ENCODE data around the gene KRT78.
A peak's percentile ranks its signal among the peaks of the same experiment; 100 is the strongest.

Gene KRT78

DNA sequence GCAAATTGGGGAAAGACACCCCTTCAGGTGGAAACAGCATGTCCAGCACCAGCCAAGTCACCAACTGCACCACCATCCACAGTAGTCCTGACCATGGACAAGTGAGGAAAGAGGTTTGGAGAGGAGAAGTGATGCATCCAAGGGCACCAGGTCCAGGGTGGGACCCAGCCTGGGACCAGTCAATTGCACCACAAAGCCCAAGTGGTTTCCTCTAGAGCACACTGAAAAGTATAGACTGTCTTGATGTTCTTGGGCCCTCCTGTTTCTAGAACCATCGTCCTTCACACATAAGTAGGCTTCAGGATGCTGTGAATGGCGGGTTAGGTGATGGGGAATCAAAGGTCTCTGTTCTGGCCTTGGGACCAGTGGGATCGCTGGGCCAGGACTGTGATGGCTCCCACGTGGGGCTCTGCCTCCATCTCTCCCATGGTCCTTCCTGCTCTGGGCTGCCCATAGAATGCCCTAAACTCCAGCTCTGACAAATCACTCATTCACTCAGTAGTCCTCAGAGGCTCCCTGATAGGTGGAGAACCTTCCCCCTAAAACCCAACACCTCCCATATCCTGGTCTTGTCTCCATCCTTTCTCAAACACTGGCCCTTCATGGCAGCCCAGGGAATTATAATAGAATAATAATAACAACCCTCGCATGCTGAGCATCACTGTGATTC lies 23.9 kb downstream of the KRT78 start:
- DNase-seq (ENCODE audit: low read depth) = no peak

DNA sequence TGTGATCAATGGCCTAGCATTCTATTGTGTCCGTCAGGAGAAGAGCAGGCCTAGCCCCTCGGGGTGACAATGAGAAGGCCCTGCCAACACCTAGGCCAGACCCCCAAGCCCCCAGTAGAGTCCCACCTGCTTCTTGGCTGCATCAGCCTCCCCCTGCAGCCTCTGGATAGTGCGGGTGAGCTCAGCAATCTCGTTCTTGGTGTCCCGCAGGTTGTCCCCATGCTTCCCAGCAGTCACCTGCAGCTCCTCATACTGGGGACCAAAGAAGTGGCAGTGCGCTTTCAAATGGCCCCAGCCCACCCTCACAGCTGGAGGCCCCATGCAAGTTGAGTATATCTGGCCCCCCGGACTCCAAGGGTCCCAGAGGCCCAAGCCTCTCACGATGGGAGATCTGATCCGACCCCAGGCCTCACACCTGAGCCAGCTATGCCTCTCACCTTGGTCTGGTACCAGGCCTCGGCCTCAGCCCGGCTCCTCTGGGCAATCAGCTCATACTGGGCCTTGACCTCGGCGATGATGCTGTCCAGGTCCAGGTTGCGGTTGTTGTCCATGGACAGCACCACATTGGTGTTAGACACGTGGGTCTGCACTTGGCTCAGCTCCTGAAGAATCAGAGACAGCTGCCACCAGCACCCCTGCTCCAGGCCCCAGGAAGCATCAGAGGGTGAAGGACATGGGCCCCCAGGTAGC lies 24.9 kb downstream of the KRT78 start:
- DNase-seq (ENCODE audit: low read depth) = no peak

DNA sequence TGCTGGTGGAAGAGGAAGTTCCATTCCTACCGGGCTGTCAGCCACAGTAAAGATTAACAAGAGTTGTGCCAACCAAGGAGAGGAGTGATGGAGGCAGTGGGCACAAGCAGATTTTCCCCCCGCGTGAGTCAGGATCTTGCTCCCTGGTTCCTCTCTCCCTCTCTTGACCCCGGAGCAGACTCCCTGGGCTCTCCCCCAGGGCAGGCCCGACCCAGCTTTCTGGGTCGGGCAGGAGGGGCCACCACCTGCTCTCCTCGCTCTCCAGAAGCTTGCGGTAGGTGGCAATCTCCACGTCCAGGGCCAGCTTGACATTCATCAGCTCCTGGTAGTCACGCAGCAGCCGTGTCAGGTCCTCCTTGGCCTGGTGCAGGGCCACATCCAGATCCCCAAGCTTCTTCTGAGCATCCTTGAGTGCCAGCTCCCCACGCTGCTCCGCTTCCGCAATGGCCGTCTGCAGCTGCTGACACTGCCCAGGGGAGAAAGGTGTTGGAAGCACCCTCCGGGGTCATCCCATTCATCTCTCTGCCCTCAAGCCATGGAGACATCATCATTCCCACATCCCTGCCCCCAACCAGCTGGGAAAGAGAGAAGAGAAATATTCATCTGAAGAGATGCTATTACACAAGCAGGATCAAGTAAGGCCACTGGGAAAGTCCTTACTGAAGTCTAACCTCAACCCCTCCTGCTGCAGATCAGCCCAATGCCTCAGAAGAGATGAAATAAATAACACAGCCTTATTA lies 25.9 kb downstream of the KRT78 start:
- DNase-seq (ENCODE audit: low read depth) = no peak

DNA sequence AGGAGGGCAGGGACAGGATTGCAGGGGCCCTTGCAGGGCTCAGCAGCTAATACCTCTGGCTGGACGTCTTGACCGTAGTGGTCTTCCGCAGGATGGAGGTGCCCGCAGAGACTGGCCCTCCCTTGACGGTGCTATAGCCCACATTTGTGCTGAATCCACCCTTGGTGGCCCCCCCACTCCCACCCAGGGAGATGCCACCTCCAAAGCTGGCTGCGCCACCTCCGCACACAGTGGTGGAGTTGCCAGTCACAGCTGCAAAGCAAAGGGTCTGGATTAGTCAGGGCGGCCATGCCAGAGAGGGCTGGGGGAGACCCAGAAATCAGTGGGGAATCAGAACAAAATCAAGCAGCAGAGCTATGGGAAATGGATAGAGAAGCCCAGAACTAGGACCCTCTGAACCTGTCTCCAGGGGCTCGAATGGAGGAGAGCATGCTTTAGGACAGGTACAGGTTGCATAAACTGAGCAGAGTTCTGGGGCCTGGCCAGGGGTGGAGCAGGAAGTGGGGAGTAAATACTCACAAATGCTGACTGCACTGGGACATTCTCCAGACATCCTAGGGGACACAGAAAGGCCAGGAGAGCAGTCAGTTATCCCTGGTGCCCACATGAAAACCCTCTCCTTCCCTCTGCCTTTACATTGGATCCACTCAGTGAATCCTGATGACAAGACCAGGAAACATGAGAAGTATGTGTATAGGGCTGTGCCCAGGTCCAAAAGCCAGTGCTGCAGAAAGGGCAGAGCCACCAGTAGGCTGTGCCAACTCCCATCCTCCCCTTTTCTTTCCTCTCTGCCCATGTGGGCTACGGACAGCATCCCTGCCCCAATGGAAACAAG lies 26.8 kb downstream of the KRT78 start:
- peak; percentile 10 for DNase-seq (ENCODE audit: low read depth)

DNA sequence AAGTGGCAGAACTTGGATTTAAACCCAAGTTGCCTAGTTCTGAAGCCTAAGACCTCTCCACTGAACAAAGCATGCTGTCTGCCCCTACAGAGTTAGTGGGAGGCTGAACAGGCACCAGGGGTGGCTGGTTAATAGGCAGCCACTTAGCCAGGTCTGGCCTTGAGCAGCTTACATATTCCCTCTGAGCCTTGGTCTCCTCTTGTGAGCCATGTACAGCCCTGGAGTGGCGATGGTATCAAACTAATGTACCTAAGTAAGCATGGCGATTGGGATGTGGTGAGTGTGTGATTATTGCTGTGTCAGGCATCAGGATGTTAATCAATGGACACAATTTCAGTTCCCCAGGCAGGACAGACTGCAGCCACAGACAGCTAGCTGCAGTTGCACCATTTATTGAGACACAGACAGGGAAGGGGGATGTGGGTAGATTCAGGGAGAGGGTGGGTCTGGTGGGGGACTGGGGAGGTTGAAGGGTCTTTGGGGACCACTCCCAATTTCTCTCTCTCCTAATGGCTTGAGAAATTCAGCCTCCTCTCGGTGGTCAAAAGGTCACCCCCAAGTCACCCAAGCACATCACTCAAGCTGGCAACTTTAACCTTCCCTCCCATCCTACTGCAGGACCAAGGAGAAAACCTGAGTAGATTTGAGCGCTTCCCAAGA lies 27.6 kb downstream of the KRT78 start:
- no peak for DNase-seq (ENCODE audit: low read depth)

DNA sequence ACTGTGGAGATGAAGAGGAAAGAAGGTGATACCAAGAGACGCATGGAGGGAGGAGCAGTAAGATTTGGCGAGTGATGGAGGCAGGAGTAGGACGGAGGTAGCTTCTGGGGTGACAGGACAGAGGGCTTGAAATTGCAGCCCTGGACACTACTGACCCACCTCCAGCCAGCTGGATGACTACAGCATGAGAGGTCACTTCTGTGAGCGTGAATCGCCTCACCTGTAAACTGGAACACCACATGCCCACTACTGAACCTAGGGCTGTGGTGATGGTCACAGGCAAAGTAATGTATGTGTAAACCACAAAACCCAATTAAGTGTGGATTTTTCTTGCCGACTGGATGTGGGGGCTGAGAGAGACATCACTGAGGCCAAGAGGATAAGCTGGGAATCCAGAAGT lies 28.3 kb downstream of the KRT78 start:
- DNase-seq (ENCODE audit: low read depth) = no peak

DNA sequence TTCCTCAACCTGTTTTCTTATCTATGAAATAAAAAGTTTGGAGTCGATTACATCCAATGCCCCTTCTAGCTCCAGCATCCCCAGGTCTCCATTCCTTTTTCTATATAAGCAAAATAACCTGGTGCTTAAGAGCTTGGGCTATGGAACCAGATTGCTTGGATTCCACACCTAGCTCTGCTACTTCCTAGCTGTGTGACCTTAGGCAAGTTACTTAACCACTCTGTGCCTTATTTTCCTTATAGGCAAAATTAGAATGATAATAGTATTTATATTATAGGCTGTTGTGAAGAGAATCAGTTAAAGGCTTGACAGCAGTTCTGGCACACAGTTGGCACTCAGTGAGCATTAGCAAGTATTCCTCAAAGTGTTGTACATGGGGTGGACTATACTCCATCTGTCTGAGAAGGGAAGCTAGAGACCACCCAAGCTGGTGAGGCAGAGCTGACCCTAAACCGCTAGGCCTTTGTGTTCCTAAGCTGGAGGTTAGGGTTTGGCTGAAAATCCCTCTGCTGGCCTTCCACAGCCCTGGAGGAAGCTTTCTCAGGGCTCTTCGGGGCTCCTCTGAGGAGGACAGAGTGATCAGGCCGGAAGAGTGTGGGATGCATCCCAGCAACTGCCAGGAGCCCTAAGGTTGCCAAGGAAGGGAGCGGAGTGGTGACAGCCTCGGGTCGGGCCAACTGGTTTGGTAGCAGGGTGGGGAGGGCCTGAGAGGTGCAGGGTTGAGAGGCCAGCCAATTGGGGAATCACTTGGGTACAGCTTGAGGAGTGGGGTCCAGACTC lies 28.9 kb downstream of the KRT78 start:
- DNase-seq (ENCODE audit: low read depth) = no peak

DNA sequence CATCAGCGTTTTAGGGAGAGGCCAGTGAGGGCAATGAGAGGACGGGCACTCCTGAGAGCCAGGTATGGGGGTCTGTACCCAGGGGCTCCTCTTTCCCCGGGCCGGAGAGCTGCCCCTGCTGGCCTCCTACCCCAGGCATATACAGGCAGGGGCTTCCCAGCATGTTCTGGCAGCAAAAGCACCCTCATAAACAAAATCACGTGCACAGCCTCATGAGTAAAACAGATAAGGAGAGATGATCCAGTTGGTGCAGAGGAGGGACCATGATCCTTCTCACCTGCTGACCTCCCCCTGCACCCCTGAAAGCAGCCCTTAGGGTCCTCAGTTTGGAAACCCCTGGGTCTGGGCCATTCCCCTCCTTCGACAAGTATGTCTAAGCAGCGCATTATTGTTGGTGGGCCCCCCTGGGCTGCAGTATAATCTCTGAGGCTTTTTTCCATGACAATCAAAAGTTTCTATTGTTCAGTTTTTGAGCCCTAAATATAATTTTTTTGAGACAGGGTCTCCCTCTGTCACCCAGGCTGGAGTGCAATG lies 29.8 kb downstream of the KRT78 start:
- no peak for DNase-seq (ENCODE audit: low read depth)

DNA sequence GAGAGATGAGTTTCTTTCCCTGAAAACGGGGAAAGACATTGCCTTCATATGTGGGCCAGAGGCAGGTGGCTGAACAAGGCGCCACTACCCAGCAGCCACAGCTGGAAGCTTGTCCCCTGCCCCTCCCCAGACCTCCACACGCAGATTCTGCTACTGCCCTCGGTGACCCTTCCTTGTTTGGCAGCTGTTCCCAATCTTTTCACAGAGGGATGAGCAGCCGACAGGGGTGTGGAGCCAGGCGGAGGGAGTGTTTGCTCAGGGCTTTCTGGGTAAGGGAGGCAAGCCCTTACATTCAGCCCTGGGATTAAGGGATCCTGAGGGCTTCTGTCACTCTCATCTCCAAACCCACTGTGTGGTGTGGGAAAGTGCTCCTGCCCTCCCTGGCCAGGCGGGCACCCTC lies 30.4 kb downstream of the KRT78 start:
- no peak for DNase-seq (ENCODE audit: low read depth)

DNA sequence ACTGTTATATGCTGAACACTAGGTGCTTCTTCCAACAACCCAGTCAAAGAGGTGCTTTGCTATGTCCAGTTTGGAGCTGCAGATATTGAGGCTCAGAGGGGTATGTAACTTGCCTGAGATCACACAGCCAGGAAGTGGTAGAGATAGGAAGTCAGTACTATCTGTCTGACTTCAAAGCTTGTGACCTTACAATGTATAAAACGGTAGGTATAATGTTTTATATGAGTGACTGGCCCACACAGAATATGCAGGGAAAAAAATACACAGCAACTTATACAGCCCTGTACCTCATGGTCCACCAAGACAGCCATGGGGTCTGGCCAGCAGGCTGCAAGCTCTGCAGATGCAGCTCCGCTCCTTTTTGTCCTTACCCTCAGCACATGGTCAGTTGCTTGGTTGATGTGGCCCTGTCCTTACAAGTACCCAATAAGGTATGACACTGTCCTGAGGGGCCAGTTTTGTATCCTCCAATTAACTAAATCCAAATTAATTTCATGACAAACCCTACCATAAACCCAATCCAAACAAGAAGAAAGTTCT lies 31.0 kb downstream of the KRT78 start:
- DNase-seq (ENCODE audit: low read depth) = no peak

DNA sequence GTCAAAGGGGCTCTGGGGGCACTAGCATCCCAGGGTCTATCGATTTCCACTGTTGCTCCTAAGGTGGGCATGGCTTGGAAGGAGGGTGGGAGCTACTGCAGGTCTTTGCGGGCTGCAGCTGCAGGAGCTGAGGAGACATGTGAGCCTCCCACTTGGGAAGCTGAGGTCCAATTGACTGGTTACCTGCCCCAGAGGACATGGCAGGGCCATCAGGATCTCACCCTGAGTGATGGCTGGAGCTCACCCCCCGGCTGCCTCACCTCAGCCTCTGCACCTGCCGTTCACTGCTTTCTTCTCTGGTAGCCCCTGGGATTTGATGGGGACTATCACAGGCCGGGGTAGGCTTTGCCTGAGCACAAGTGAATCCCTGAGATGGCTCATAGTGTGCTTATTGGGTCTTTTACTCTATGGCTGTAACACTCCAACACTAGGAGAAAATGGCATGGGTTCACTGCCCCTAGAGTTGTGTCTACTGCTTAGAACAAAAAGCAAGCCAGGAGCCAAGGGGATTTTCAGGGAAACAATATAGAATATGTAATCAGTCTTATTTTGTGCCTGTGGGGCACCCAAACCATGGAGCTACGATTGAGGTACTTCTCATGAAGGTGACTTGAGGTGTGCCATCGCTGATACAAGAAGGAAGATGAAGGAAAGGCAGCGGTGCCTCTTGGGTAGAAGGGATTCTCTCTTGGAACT lies 31.6 kb downstream of the KRT78 start:
- no peak for DNase-seq (ENCODE audit: low read depth)

DNA sequence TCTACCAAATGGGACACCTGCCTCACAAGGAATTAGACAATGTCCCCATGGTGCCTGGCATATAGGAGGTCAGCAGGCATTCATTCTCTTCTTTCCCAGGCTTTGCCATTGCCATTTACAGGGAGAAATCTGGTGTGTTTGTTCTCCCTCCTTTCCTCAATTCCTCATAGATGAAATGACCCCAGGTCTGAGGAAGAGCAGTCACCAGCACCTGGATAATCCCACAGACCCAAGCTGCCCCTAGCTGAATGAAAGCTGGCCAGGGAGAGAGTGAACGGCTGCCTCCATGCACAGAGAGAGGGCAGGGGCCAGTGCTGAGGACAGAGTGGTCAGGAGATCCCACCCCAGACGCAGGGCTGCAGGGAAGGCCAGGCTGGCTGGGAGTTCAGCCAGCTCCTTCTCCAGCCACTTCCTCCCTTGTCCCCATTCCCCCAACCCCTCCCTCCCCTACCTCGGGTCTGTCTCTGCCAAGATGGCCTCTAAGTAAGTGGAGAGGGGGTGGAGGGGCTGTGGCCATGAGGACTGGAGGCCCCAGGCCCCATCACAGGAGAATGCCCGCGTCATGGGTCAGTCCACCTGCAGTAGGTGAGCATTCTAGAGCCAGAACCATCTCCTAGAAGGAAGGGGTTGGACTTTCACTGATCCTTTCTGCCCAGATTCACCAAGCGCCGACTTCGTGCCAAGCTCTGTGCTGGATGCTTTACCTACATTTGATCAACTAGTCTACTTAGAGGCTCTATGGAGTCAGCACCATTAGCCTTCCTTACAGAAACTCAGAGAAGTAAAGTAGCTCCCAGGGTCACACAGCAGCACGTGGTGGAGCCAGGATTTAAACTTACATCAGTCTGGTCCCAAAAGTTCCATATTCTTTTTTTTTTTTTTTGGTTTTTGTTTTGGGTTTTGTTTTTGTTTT lies 32.9 kb downstream of the KRT78 start:
- no peak for DNase-seq (ENCODE audit: low read depth)

DNA sequence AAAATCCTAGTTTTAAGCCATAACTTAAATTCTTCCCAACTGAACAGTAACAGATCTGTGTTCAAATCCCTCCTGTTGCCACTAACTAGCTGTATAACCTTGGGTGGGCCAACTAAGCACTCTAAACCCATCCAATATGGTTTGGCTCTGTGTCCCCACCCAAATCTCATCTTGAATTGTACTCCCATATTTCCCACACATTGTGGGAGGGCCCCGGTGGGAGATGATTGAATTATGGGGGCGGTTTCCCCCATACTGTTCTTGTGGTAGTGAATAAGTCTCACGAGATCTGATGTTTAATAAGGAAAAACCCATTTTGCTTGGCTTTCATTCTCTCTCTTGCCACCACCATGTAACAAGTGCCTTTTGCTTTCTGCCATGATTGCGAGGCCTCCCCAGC lies 33.6 kb downstream of the KRT78 start:
- DNase-seq (ENCODE audit: low read depth) = no peak

DNA sequence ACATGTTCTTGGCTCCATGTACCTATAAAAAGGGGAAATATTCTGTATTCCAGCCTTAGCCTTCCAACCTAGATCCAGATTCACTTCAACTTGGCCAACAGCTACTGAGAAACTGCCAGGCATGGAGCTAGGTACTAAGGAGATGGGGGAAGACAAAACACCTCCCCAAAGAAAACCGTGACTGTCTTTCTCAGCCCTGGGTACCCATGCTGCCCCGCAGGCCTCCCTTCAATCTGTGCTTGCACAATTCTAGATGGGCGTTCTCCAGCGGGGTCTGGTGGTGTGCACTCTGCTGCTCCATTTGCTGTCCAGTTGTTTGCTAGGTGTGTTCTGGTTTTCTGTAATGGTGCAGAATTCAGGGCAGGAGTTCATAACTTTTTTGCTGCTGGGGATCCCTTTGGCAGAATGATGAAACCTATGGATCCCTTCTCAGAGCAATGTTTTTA lies 34.1 kb downstream of the KRT78 start:
- no peak for DNase-seq (ENCODE audit: low read depth)

DNA sequence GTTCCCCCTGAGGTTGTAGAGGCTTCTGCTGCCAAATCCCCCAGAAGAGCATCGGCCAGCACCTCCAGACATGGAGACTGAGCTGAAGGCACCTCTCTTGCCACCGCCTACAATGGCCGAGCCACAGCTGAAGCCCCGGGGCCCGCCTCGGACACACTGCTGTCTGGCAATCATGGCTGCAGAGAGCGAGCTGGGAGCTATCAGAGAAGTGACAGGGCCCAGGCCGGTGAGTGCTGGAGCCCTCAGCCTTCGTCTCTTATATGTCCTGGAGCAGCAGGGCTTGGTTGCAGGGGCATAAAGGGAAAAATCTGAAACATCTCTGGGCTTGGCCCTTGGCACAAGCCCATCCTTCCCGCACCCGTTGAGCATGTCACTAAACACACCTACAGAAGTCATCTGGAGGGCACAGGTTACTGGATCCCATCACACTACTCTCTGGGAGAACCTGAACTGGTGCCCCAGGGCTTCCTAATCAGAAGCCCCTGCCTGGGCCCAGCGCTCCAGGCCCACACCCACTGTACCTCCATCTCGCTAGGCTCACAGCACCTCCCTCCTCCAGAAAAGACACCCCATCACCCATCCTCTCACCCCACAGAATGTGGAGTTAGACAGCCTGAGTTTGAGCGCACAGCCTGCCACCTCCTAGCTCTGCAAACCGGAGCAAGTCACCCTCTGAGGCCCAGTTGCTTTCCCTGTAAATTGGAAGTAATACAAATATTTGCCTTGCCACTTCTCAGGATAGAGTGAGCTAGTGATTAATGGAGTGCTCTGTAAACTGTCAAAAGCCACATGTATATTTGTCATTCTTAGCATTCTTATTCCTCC lies 34.7 kb downstream of the KRT78 start, which contains the start of gene KRT4:
Gene KRT4, minus strand, starts transcription at position 232 of the 825 bp plus-strand sequence. Its CDS starts 58 bp downstream, at position 174.
- no peak for DNase-seq (ENCODE audit: low read depth)

DNA sequence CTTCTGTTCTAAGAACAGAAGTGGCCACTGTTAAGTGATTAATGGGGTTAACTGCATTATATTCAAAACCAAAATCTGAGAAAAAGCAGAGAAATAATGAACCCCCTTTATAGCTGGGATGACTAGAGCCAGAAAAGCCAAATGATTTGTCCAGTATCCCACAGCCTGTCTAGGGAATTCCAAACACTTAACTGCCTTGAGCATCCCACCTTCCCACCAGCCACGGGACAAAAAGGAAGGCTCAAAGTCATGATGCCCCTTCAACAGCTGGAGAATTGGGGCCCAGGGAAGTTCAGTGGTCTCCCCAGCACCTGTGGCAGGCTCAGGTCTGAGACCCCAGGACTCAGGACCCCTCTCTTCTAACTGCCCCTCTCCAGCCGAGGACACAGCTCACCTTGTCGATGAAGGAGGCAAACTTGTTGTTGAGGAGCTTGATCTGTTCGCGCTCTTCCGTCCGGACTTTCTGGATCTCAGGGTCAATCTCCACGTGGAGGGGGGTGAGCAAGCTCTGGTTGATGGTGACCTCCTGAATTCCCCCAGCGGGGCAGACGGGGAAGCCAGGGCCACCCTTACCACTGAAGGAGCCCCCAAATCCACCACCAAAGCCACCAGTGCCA lies 35.5 kb downstream of the KRT78 start:
- no peak for DNase-seq (ENCODE audit: low read depth)

DNA sequence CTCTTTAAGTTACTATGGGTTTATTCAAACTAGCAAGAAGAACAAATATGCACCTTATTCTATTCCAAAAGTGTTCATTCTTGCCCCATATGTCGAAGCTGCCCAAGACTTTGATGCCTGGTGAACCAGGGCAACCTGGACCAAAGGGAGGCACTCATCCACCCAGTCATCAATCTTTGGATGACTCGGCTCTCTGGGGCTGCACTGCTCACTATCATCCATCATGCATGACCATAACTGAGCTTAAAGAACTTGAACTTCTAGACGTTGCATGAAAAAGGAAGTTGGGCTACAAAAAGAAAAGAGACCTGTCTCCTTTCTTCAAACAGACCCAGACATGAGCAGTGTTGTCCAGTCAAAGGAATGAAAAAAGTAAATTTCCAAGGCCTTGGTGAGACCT lies 36.0 kb downstream of the KRT78 start:
- no peak for DNase-seq (ENCODE audit: low read depth)
